Retinal pigment epithelial cell (primary cell): Measurements from ENCODE around the gene SLC38A8.
A peak's percentile ranks its signal among the peaks of the same experiment; 100 is the strongest.

Experiments
- DNase-seq: peaks from one replicate; pipeline ENCODE4 v3.0.0-alpha.2; 2010; ENCODE audit warnings: low read depth
- H3K4me3 ChIP-seq: 2 replicates; pipeline ENCODE4 v1.5.1; 2011; ENCODE audit warnings: mild to moderate bottlenecking, low read length, control low read depth, moderate library complexity
- CTCF ChIP-seq: conservative IDR thresholded peaks from 2 replicates; pipeline ENCODE4 v1.5.1; 2011; ENCODE audit warnings: low read depth, low read length, control low read depth, inconsistent platforms

The SLC38A8 gene

GRCh38 chr16:84042308-84042878 lies at the start of gene SLC38A8:
TSS of gene SLC38A8 (minus strand) at chr16:84042795. CDS start at chr16:84042157, 638 bp downstream.
- H3K4me3 ChIP-seq, result no peak within 1 kb of the TSS
- DNase-seq, result no peak
- TF ChIP-seq CTCF, result no peak

GRCh38 chr16:84091460-84091859 lies 48.9 kb upstream of the SLC38A8 start:
- H3K4me3 ChIP-seq, result no peak overlapping the region
- no peak for TF ChIP-seq CTCF
- DNase-seq, result no peak

GRCh38 chr16:84090211-84090610 lies 47.6 kb upstream of the SLC38A8 start:
- DNase-seq, result no peak
- TF ChIP-seq CTCF, result no peak
- H3K4me3 ChIP-seq, result no peak overlapping the region

GRCh38 chr16:84088695-84089395 lies 46.2 kb upstream of the SLC38A8 start:
- H3K4me3 ChIP-seq, result no peak overlapping the region
- DNase-seq, result no peak
- TF ChIP-seq CTCF, result peak; percentile 9

- no peak overlapping the region for H3K4me3 ChIP-seq
- TF ChIP-seq CTCF, result no peak
- DNase-seq, result no peak
These were observed 45.0 kb upstream of the SLC38A8 start for GRCh38 chr16:84087466-84088151.

- H3K4me3 ChIP-seq, result no peak overlapping the region
- no peak for DNase-seq
- no peak for TF ChIP-seq CTCF
These were observed 44.4 kb upstream of the SLC38A8 start for GRCh38 chr16:84087001-84087400.
